Lower lobe of right lung (tissue), 2 donors: Measurements from ENCODE around the gene DNAAF5. TPM values are rescaled to one million over a fixed set of nuclear protein-coding genes. Genes with fewer than 3 reads are reported as not detected.

Experiments used
- ATAC-seq, 2 donors: fragments of 200-7000 bp; cut with Tn5 transposase; one replicate each; pipeline ENCODE4 v1.9.1; 2020 to 2022; ENCODE audit warnings: mild to moderate bottlenecking in 2 of 2, moderate library complexity in 2 of 2
- DNase-seq: peaks from one replicate; pipeline ENCODE4 v3.0.0-alpha.2; 2020
- H3K27ac ChIP-seq: fragments of 200-600 bp; one replicate; pipeline ENCODE4 v1.8.0; 2022
- H3K27me3 ChIP-seq: fragments of 200-600 bp; one replicate; pipeline ENCODE4 v1.8.0; 2022; ENCODE audit warnings: low read depth
- H3K36me3 ChIP-seq: fragments of 200-600 bp; one replicate; pipeline ENCODE4 v1.8.0; 2022; ENCODE audit warnings: mild to moderate bottlenecking
- H3K4me1 ChIP-seq: fragments of 200-600 bp; one replicate; pipeline ENCODE4 v1.8.0; 2022
- H3K4me3 ChIP-seq: fragments of 200-600 bp; one replicate; pipeline ENCODE4 v1.8.0; 2022; ENCODE audit warnings: mild to moderate bottlenecking
- H3K9me3 ChIP-seq: fragments of 200-600 bp; one replicate; pipeline ENCODE4 v1.8.0; 2022
- intact Hi-C: fragments of 100-400 bp; cut with DNase I; formaldehyde crosslinking; loops from one replicate; pipeline ENCODE4 v1.11.0; 2022
- total RNA-seq: library from RNA; stranded (reverse); fragmentation: NEBNext Ultra II Directional; extraction: Animal tissue kit (Norgen Biotek cat#: 25700); gene quantifications from one replicate; pipeline ENCODE4 v1.2.1, GENCODE V29; 2021
- TF ChIP-seq, protein P1 (sequence below): fragments of 200-600 bp; IDR thresholded peaks from one replicate; pipeline ENCODE4 v1.8.0; 2022; ENCODE audit warnings: antibody characterized with exemption, mild to moderate bottlenecking
- donor health status: DM: no; HTN: yes; CAD: no; lungs with severe emphysema.

The DNAAF5 gene
- total RNA-seq, 1 donor from 2014 or later: 22.4 TPM

DNA sequence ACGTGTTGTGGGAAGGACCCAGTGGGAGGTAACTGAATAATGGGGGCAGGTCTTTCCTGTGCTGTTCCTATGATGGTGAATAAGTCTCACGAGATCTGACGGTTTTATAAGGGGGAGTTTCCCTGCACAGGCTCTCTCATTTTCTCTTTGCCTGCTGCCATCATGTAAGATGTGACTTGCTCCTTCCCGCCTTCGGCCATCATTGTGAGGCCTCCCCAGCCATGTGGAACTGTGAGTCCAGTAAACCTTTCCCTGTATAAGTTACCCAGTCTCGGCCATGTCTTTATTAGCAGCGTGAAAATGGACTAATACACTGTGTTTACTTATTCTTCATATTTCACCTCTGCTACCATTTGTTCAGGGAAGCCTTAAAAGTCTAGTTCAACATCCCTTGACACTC is 2.2 kb upstream of the DNAAF5 start:
- no peak overlapping the region for H3K27ac ChIP-seq
- ATAC-seq (no peak), DNase-seq (no peak)
- H3K4me3 ChIP-seq: no peak overlapping the region
- intact Hi-C loops: no loop called here
- no peaks in the 10 kb centered on the region for H3K9me3 ChIP-seq
- H3K4me1 ChIP-seq: peaks cover 21% of the 10 kb centered on the region
- no peaks in the 10 kb centered on the region for H3K27me3 ChIP-seq
- H3K36me3 ChIP-seq: peaks cover 2% of the 10 kb centered on the region
- TF ChIP-seq, protein P1, sequence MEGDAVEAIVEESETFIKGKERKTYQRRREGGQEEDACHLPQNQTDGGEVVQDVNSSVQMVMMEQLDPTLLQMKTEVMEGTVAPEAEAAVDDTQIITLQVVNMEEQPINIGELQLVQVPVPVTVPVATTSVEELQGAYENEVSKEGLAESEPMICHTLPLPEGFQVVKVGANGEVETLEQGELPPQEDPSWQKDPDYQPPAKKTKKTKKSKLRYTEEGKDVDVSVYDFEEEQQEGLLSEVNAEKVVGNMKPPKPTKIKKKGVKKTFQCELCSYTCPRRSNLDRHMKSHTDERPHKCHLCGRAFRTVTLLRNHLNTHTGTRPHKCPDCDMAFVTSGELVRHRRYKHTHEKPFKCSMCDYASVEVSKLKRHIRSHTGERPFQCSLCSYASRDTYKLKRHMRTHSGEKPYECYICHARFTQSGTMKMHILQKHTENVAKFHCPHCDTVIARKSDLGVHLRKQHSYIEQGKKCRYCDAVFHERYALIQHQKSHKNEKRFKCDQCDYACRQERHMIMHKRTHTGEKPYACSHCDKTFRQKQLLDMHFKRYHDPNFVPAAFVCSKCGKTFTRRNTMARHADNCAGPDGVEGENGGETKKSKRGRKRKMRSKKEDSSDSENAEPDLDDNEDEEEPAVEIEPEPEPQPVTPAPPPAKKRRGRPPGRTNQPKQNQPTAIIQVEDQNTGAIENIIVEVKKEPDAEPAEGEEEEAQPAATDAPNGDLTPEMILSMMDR: no peak

DNA sequence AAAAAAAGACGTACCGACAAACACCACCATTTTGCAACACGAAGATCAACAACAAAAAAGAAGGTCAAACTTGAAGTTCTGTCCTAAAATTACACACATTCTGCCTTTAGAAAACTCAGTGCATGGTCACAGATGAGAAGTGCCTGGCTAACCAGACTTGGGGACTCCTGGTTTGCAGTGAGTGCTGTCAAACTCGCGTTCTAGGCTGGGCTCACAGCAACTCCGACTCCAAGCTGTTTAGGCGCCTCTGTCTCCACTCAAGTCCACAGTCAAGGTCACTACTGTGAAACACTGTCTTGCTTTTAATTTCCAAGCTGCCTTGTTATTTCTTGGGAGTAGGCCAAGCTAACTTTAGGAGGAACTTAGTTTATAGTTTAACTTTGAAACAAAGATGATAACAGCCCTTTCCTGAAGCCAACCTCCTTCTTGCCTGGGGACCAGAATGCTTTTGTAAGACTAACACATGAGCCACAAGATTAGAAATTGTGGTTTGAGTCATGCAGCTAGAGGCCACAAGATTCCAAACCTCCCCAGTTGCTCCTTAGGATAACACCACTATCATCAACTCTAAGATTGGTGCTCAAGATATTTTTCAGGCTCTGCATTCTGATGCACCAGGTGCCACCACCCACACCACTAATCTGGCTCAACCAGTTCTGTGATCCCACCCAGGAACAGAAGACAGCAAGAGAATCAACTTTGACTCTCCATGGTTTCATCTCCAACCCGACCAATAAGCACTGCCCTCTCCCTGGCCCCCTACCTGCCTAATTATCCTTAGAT is 1.1 kb upstream of the DNAAF5 start:
- H3K4me1 ChIP-seq: peaks cover 21% of the 10 kb centered on the region

DNA sequence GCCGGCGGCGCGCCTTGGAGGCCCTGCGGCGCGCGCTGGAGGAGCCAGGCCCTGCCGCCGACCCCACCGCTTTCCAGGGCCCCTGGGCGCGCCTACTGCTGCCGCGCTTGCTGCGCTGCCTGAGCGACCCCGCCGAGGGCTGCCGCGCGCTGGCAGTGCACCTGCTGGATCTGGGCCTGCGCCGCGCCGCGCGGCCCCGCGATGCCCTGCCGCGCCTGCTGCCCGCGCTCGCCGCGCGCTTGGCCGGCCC is 280 bp downstream of the DNAAF5 start:
- TF ChIP-seq, protein P1: no peak
- Histone ChIP-seq H3K27ac (peak overlapping the region; percentile 83), H3K36me3 (peaks cover 23% of the 10 kb centered on the region), H3K4me3 (peak overlapping the region; percentile 72), H3K4me1 (peaks cover 21% of the 10 kb centered on the region), H3K27me3 (no peaks in the 10 kb centered on the region), H3K9me3 (no peaks in the 10 kb centered on the region)
- ATAC-seq (peak in 1 of 2 donors; percentile 29), DNase-seq (no peak)
- intact Hi-C loops: no loop called here

More for the DNA sequence above, 1.1 kb upstream of the DNAAF5 start:
- DNase-seq (no peak), ATAC-seq (no peak)
- H3K27me3 ChIP-seq: no peaks in the 10 kb centered on the region
- H3K9me3 ChIP-seq: no peaks in the 10 kb centered on the region
- H3K27ac ChIP-seq: no peak overlapping the region
- intact Hi-C loops: no loop called here
- TF ChIP-seq, protein P1: no peak
- H3K4me3 ChIP-seq: peak overlapping the region; percentile 72
- H3K36me3 ChIP-seq: peaks cover 13% of the 10 kb centered on the region

DNA sequence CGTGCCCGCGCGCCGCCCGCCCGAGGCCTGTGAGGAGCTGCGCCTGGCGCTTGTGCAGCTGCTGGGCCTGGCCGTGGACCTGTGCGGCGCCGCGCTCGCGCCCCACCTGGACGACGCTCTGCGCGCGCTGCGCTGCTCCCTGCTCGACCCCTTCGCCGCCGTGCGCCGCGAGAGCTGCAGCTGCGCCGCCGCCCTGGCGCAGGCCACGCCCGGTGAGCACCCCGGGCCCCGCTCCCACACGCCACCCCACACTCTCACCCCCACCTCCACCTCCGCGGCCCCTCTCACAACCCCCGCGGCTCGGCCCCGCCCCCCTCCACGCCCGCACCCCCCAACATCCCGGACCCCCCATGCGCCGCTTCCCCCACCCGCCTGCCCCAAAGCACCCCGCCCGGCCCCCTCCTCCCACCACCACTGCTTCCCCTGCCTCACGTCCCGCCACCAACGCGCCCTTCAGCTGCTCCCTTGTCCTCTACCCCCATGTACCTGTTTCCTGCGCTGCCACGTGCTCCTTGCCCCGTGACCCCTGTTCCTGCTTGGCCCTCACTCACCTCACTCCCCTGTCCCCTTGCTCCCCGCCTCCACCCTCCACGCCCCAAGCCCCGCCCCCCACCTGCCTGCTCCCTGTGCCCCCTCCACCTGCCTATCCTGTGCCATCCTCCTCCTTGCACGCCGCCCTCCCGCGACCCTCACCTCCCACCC is 756 bp downstream of the DNAAF5 start, which contains the start of gene PRKAR1B:
PRKAR1B (minus strand) TSS at position 178 of the 702 bp plus-strand sequence. CDS start 15,776 bp downstream, outside the sequence.
- H3K9me3 ChIP-seq: no peaks in the 10 kb centered on the region
- H3K27ac ChIP-seq: peak within 1 kb of the TSS; percentile 83
- DNase-seq (peak; percentile 50), ATAC-seq (peak; percentile 19 to 29)
- TF ChIP-seq, protein P1: no peak
- H3K36me3 ChIP-seq: peaks cover 26% of the 10 kb centered on the region
- no peaks in the 10 kb centered on the region for H3K27me3 ChIP-seq
- H3K4me3 ChIP-seq: peak within 1 kb of the TSS; percentile 72
- intact Hi-C loops: no loop called here
- H3K4me1 ChIP-seq: peaks cover 21% of the 10 kb centered on the region

DNA sequence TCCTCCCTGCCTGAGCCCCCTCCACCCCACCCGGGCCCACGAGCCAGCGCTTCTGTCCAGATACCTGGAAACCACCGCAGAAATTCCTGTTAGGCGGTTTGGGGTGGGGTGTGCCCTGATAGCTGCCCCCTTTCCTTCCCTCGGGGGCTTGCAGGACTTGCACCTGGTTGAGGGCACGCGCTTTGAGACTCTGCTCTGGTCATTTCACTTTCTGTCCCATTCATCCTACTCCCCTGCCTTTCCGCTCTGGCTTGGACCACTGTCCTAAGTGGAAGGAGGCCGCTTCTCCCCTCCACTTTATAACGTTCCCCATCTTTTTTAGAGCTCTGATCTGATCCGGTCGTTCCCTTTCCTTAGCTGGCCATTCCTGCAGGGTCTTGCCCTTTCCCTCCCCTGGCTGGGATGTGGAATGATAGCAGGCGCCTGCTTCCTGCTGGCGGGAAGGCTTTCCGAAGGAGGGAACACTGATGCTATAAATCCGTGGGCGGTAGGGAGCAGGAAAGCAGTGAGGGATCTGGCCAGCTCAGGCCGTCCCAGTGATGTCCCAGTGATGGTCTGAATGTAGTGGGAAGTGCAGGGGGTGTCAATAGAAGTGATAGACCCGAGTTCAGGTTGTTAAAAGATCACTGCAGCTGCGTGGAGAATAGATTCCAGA is 1.4 kb downstream of the DNAAF5 start:
- intact Hi-C loops: no loop called here
- TF ChIP-seq, protein P1: no peak
- no peaks in the 10 kb centered on the region for H3K9me3 ChIP-seq
- no peak overlapping the region for H3K27ac ChIP-seq
- no peaks in the 10 kb centered on the region for H3K27me3 ChIP-seq
- H3K4me1 ChIP-seq: peaks cover 21% of the 10 kb centered on the region
- ATAC-seq (no peak), DNase-seq (peak; percentile 20)
- peak overlapping the region; percentile 72 for H3K4me3 ChIP-seq
- peaks cover 31% of the 10 kb centered on the region for H3K36me3 ChIP-seq
